GM19455 (cell line): ENCODE data around the gene CRADD.
"Not testable (repeated sequence)": the region's sequence is repeated elsewhere in the genome, so short reads cannot be mapped to it uniquely, and the experiment has no call there.

Source experiments
- ATAC-seq: cut with Tn5 transposase; IDR thresholded peaks from one replicate; pipeline ENCODE4 v1.9.1; 2021; ENCODE audit not compliant: unreplicated experiment

CRADD gene

DNA sequence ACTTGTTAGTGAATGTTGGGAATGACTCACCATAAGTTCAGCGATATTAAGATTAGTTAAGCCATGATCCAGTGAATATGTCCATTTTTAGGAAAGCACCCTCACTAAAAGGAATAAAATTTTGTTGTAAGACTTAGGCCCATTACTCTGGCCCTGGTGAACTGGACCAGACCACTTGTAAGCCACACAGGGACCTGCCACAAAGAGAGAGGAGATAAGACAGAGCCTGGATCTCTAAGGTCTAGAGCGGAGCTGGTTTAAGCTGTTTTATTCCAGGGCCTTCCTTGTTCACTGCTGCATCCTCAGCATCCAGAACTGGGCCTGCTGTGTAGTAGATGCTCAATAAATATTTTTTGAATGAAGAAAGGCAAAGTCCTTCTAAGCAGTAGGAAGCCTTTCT lies 79.1 kb downstream of the CRADD start:
- no peak for ATAC-seq

- ATAC-seq: no peak
Measured at GRCh38 chr12:93757792-93758694, 80.9 kb downstream of the CRADD start.

DNA sequence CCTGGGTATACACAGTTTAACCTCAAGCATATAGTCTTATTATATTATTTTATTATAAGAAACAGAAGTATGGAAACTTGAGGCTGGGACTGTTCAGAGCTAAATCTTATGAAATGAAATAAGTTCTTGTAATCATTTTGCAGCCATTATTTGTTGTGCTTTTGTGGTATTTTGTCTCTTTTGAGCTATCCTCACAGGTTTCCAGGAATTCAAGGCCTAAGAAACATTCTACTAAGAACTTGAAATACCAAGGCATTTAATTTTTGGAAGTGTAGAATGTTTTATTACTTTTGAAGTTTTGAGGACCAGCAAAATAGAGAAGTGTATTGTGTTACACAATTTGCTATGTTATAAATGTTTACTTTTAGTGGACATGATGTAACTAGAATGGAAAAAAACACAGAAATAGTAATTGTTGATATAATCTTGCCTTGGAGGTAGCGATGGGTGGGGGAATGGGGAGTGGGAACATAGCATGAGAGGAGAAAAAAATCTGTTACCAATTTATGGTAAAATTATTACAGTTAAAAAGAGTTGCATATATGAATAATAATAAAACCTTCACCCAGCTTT lies 81.7 kb downstream of the CRADD start:
- ATAC-seq: no peak

GRCh38 chr12:93759512-93760081 lies 82.4 kb downstream of the CRADD start:
- ATAC-seq: no peak

- no peak for ATAC-seq
Measured at GRCh38 chr12:93760275-93760875, 83.2 kb downstream of the CRADD start.

GRCh38 chr12:93762059-93762719 lies 85.0 kb downstream of the CRADD start:
- no peak for ATAC-seq

DNA sequence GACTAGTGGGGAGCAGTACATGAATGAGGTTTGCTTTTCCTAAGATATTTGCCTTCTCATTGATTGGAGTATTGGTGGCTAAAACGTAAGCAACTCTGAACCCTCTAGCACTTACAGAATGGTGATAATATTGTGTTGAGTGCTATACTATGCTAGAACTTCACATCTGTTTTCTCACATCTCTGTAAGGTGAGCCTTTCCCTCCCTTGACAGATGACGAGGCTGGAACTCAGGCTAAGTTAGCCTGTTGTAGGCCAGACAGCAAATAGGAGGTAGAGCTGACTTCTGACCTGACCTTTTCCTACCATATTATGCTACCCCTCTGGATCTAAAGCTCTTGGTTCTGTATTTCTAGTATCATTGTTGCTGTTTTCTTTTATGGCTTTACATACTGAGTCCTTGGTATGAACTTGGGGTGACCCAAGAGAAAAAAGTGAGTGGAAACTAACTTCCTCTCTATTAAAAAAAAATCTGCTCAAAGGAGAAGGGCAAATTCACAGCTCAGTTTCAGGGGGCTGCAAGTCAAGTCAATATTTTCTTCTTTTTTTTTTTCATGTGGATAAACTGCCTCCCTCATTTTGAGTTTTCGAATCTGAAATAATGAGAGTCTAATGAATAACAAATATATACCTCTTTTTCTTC lies 85.9 kb downstream of the CRADD start:
- no peak for ATAC-seq

- no peak for ATAC-seq
Measured at GRCh38 chr12:93763746-93764147, 86.6 kb downstream of the CRADD start.

GRCh38 chr12:93766371-93766770 lies 89.2 kb downstream of the CRADD start:
- no peak for ATAC-seq

DNA sequence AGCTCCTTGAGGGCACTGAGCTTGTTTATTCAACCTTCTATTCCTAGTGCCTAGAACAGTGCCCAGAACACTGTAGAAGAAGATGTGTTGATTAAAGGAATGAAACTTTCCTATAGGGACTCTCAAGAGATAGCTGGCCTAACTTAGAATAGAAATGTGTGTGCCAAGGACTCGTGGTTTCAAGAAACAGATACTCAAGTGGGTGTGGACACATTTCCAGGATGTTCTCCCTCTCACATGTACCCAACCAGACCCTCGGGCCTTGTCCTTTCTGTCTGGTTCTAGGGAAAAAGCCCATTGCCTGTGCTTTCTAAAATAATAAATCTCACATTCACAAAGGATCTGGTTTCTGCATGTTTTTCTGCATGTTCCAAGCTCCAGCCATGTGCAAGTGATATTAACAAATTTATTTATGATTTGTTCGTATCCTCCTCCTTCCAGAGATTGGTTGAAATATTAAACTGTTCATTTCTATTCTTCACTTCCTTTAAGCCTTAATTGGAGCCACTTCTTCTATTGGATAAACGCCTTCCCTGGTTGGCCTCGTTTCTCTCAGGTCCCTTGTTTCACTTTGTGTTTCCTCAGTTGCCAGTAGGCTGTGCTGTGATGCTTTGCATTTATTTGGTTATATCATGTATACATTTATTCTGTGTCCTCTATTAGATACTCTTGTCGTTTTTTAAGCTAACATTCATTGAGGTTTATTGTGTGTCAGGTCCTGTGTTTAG lies 89.8 kb downstream of the CRADD start:
- no peak for ATAC-seq

- ATAC-seq: no peak
Measured at GRCh38 chr12:93767524-93767863, 90.3 kb downstream of the CRADD start.

- ATAC-seq: no peak
Measured at GRCh38 chr12:93772003-93772700, 95.0 kb downstream of the CRADD start.

DNA sequence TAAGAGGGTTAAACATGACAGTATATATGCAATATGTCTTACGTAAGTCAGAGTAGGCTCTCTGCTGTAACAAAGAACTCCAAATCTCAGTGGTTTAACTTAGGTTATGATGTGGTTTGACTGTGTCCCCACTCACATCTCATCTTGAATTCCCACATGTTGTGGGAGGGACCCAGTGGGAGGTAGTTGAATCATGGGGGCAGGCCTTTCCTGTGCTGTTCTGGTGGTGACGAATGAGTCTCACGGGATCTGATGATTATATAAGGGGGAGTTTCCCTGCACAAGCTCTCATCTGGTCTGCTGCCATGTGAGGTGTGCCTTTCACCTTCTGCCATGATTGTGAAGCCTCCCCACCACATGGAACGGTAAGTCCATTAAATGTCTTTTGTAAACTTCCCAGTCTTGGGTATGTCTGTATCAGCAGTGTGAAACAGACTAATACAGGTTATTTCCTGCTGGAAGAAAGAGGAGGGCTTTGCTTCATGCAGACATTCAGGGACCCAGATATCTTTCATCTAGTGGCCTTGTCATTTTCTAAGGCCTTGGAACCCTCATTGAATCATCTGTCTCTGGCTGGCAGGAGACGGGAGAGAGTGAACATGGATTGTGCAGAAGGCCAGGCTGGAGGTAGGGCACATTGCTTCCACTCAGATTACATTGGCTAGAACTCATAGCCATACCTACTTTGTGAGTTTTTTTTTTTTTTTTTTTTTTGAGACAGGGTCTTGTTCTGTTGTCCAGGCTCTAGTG lies 96.1 kb downstream of the CRADD start:
- no peak for ATAC-seq

DNA sequence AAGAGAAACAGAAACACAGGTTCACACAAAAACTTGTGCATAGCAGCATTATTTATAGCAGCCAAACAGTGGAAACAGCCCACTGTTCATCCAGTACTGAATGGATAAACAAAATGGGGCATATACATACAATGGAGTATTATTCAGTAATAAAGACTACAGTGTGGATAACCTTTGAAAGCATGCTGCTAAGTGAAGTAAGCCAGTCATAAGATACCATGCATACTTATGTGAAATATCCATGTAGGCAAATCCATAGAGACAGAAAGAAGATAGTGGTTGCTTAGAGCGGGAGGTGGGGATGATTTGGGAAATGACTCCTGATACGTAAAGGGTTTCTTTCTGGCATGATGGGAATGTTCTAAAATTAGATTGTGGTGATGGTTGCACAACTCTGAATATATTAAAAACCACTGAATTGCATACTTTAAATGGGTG lies 99.4 kb downstream of the CRADD start:
- no peak for ATAC-seq

DNA sequence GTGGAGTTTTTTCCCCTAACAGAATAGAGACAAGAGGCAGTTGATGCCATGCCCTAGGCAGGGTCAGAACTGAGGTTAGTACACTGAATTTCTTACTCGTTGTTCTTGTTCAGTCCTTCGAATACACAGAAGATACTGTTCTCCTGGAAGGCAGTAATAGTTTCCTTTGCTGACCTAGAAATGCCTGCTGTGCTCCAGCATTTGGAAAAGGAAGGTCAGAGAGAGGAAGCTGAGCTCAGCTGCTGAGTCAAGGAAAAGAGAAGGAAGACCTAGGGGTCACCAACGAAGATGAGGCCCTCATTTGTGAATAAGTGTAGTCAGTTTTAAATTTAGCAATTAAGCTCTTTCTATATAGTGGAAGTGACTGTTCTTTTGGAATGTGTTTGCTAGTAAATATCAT lies 100.1 kb downstream of the CRADD start:
- ATAC-seq: no peak

DNA sequence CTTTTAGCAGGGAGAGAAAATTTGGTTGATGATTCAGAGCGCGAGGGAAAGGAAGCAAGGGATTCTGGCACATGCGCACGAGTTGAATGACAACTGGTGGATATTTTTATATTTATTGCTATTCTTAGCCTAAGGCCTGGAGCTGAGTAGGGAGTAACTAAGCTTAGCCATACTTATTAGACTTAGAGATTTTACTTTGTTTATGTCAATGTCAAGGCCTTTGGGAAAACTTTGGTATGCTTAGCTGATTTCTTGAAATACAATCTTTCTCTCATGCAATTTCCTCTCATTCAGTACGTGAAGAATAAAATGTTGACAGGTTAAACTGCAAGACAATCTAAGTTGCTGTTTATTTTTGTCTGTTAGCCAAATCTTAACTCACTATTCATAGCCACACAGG lies 101.1 kb downstream of the CRADD start:
- ATAC-seq: no peak

GRCh38 chr12:93778766-93779165 lies 101.6 kb downstream of the CRADD start:
- ATAC-seq: no peak

GRCh38 chr12:93780101-93780641 lies 103.0 kb downstream of the CRADD start:
- ATAC-seq: no peak

DNA sequence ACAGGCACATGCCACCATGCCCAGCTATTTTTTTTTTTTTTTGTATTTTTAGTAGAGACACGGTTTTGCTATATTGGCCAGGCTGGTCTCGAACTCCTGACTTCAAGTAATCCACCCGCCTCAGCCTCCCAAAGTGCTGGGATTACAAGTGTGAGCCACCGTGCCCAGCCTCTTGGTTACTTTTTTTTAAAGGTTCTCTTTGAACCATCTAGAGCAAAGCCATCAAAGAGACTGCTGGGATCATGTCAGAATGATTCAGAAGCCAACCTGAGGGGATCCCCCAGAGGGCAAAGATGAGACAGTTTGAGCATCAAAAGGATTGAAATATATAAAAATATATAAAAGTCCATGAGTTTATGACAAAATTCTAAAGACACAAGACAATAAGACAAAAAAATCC lies 103.7 kb downstream of the CRADD start:
- not testable (repeated sequence) for ATAC-seq
